K562 (cell line): ENCODE measurements around the gene GP1BA. TPM values are rescaled to one million over a fixed set of nuclear protein-coding genes. Genes with fewer than 3 reads are reported as not detected.
A peak's percentile ranks its signal among the peaks of the same experiment; 100 is the strongest.

Source experiments
- ARID3B ChIP-seq: fragments of 250-450 bp; sonication (Bioruptor Pico); IDR thresholded peaks from 2 replicates; pipeline ENCODE4 v1.4.0; 2020; ENCODE audit warnings: borderline replicate concordance
- ARID4B ChIP-seq: sonication (generic); formaldehyde crosslinking; IDR thresholded peaks from 2 replicates; pipeline ENCODE4 v1.8.0; 2022; ENCODE audit warnings: mild to moderate bottlenecking, missing genetic modification reagents
- COPS2 ChIP-seq: fragments of 450-650 bp; conservative IDR thresholded peaks from 2 replicates; pipeline ENCODE4 v1.6.1; 2016; ENCODE audit warnings: mild to moderate bottlenecking, moderate library complexity
- DPF2 ChIP-seq: fragments of 450-650 bp; IDR thresholded peaks from 2 replicates; pipeline ENCODE4 v1.6.1; 2016
- EGR1 ChIP-seq: fragments of 450-650 bp; conservative IDR thresholded peaks from 2 replicates; pipeline ENCODE4 v1.6.1; 2017; ENCODE audit warnings: mild to moderate bottlenecking
- GATAD2A ChIP-seq: fragments of 450-650 bp; IDR thresholded peaks from 2 replicates; pipeline ENCODE4 v1.6.1; 2017
- KAT2B ChIP-seq: IDR thresholded peaks from one replicate; pipeline ENCODE4 v1.6.1; 2012; ENCODE audit warnings: low read depth, mild to moderate bottlenecking, control low read depth, inconsistent platforms, low read length, moderate library complexity
- LCOR ChIP-seq: sonication (generic); formaldehyde crosslinking; IDR thresholded peaks from 2 replicates; pipeline ENCODE4 v1.8.0; 2022; ENCODE audit warnings: mild to moderate bottlenecking, missing genetic modification reagents
- MCM3 ChIP-seq: fragments of 450-650 bp; IDR thresholded peaks from 2 replicates; pipeline ENCODE4 v1.6.1; 2016
- NFIC ChIP-seq: fragments of 450-650 bp; IDR thresholded peaks from 2 replicates; pipeline ENCODE4 v1.6.1; 2017; ENCODE audit warnings: mild to moderate bottlenecking, inconsistent platforms
- NR2C1 ChIP-seq, 2 experiments: fragments of 450-650 bp; IDR thresholded peaks; 2 replicates each; pipeline ENCODE4 v1.6.1; 2017; ENCODE audit warnings: mild to moderate bottlenecking in 2 of 2, antibody characterized with exemption in 1 of 2, inconsistent platforms in 1 of 2, missing compliant biosample characterization in 1 of 2, missing genetic modification characterization in 1 of 2
- SNIP1 ChIP-seq: fragments of 450-650 bp; IDR thresholded peaks from 2 replicates; pipeline ENCODE4 v1.7.1; 2017; ENCODE audit warnings: low read depth, mild to moderate bottlenecking
- ZNF830 ChIP-seq: fragments of 250-450 bp; sonication (Bioruptor Pico); IDR thresholded peaks from 2 replicates; pipeline ENCODE4 v1.5.0; 2021; ENCODE audit warnings: mild to moderate bottlenecking
- polyA plus RNA-seq, 8 experiments: library from polyadenylated mRNA; depleted of rRNA in 4 of 8; stranded (reverse) in 5 of 8; unstranded in 3 of 8; fragments of >200 nt; fragmentation: Nextera tagmentation in 2 of 8; fragmentation: Illumina TruSeq in 1 of 8; extraction: Ambion mirVana in 2 of 8; extraction: Trizol in 1 of 8; gene quantifications; 2 replicates each; pipeline versions ENCODE4 v1.2.1 to v1.2.3, GENCODE V29; 2011 to 2014; ENCODE audit warnings: inconsistent platforms in 1 of 8, missing spikeins in 1 of 8
- total RNA-seq, 7 experiments: library from RNA; depleted of rRNA in 6 of 7; stranded (reverse); fragments of >200 nt in 6 of 7; fragmentation: Illumina TruSeq in 2 of 7; extraction: Trizol in 2 of 7; gene quantifications; 2 replicates each; pipeline versions ENCODE4 v1.2.1 to v1.2.3, GENCODE V29; 2011 to 2021; ENCODE audit warnings: low replicate concordance in 1 of 7
- TF ChIP-seq, protein P1 (sequence below): fragments of 250-450 bp; sonication (Bioruptor Pico); IDR thresholded peaks from 2 replicates; pipeline ENCODE4 v1.5.1; 2021; ENCODE audit warnings: mild to moderate bottlenecking
- TF ChIP-seq, protein P2 (sequence below), 2 experiments: IDR thresholded peaks; 2 replicates each; pipeline ENCODE4 v1.6.1; 2012; ENCODE audit warnings: improper control_type of control experiment in 2 of 2, low read depth in 2 of 2, low read length in 2 of 2, borderline replicate concordance in 1 of 2
- TF ChIP-seq, protein P3 (sequence below): fragments of 250-450 bp; sonication (Bioruptor Pico); IDR thresholded peaks from 2 replicates; pipeline ENCODE4 v1.4.0; 2020

GP1BA gene
- total and polyA plus RNA-seq, 9 of the 15 experiments (the other 6 are each of a cell fraction or from before 2014, with no cell fraction given): 0.01 TPM; not detected in 8

- TF ChIP-seq, protein P1, sequence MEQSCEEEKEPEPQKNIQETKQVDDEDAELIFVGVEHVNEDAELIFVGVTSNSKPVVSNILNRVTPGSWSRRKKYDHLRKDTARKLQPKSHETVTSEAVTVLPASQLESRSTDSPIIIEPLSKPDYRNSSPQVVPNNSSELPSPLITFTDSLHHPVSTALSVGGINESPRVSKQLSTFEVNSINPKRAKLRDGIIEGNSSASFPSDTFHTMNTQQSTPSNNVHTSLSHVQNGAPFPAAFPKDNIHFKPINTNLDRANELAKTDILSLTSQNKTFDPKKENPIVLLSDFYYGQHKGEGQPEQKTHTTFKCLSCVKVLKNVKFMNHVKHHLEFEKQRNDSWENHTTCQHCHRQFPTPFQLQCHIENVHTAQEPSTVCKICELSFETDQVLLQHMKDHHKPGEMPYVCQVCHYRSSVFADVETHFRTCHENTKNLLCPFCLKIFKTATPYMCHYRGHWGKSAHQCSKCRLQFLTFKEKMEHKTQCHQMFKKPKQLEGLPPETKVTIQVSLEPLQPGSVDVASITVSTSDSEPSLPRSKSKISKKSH (CRISPR knock-in tag): no peak
- TF ChIP-seq ZNF830 (CRISPR knock-in tag) (no peak), NR2C1 (IDR thresholded peaks at IDR 0.05) (no peak), NR2C1 (tag; IDR thresholded peaks at IDR 0.05) (no peak), NFIC (peak; percentile 24; the same call in 1 of the 2 replicates), SNIP1 (no peak; the same call in 1 of the 2 replicates), MCM3 (no peak), ARID3B (no peak), GATAD2A (no peak), DPF2 (peak; percentile 70), EGR1 (0 out of 2 replicates have a peak, but pooled peaks have one; percentile 7), KAT2B (no peak), ARID4B (CRISPR knock-in tag) (peak; percentile 85), COPS2 (no peak), LCOR (no peak)
- TF ChIP-seq, protein P2, sequence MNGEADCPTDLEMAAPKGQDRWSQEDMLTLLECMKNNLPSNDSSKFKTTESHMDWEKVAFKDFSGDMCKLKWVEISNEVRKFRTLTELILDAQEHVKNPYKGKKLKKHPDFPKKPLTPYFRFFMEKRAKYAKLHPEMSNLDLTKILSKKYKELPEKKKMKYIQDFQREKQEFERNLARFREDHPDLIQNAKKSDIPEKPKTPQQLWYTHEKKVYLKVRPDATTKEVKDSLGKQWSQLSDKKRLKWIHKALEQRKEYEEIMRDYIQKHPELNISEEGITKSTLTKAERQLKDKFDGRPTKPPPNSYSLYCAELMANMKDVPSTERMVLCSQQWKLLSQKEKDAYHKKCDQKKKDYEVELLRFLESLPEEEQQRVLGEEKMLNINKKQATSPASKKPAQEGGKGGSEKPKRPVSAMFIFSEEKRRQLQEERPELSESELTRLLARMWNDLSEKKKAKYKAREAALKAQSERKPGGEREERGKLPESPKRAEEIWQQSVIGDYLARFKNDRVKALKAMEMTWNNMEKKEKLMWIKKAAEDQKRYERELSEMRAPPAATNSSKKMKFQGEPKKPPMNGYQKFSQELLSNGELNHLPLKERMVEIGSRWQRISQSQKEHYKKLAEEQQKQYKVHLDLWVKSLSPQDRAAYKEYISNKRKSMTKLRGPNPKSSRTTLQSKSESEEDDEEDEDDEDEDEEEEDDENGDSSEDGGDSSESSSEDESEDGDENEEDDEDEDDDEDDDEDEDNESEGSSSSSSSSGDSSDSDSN (IDR thresholded peaks at IDR 0.05; ENCODE audit: borderline replicate concordance in 1 of 2, low read depth in 2 of 2, low read length in 2 of 2): 0 out of 4 replicates have a peak, but pooled peaks of 1 of the 2 experiments have one; percentile 27
- TF ChIP-seq, protein P3, sequence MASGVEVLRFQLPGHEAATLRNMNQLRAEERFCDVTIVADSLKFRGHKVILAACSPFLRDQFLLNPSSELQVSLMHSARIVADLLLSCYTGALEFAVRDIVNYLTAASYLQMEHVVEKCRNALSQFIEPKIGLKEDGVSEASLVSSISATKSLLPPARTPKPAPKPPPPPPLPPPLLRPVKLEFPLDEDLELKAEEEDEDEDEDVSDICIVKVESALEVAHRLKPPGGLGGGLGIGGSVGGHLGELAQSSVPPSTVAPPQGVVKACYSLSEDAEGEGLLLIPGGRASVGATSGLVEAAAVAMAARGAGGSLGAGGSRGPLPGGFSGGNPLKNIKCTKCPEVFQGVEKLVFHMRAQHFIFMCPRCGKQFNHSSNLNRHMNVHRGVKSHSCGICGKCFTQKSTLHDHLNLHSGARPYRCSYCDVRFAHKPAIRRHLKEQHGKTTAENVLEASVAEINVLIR (CRISPR knock-in tag): no peak
These were observed 16.3 kb downstream of the GP1BA start, which contains the start of gene PFN1 (continued) for GRCh38 chr17:4948166-4948930.
